Naive thymus-derived CD8-positive, alpha-beta T cell (primary cell): ENCODE results near the gene OPN1MW3. TPM values are rescaled to one million over a fixed set of nuclear protein-coding genes. Genes with fewer than 3 reads are reported as not detected.

Experiments
- ATAC-seq, 2 donors: fragments of 150-1000 bp; cut with Tn5 transposase in 1 of 2; sonication (Bioruptor Pico), chemical (Tn5 transposase) in 1 of 2; 1 replicate in 1 of 2; 2 replicates in 1 of 2; pipeline ENCODE4 v1.10.0; 2021; ENCODE audit warnings: mild to moderate bottlenecking in 2 of 2, moderate library complexity in 2 of 2
- POLR2A ChIA-PET: fragments of 350-600 bp; sonication (Branson Sonifier 250); formaldehyde crosslinking; loops from one replicate; lab custom pipeline; 2021; ENCODE audit warnings: antibody characterized with exemption; lab: Charles Lee
- DNase-seq, 10 donors: peaks; one replicate each; pipeline versions ENCODE4 v3.0.0 to v3.0.0-alpha.2; 2020 to 2022
- H3K27ac Mint-ChIP-seq, 10 donors: one replicate each; pipeline ENCODE4 v1.8.0; 2020 to 2022; ENCODE audit warnings: mild to moderate bottlenecking in 10 of 10, mixed read lengths in 10 of 10, moderate library complexity in 4 of 10, inconsistent platforms in 1 of 10
- H3K27me3 Mint-ChIP-seq, 5 donors: one replicate each; pipeline ENCODE4 v1.8.0; 2021 to 2022; ENCODE audit warnings: mixed read lengths in 5 of 5
- H3K36me3 Mint-ChIP-seq, 3 donors: one replicate each; pipeline ENCODE4 v1.8.0; 2020 to 2022; ENCODE audit warnings: mixed read lengths in 3 of 3, mild to moderate bottlenecking in 2 of 3, inconsistent platforms in 1 of 3
- H3K4me1 Mint-ChIP-seq, 4 donors: one replicate each; pipeline ENCODE4 v1.8.0; 2021 to 2022; ENCODE audit warnings: mixed read lengths in 4 of 4
- H3K4me3 Mint-ChIP-seq, 10 donors: one replicate each; pipeline ENCODE4 v1.8.0; 2020 to 2022; ENCODE audit warnings: mild to moderate bottlenecking in 10 of 10, mixed read lengths in 10 of 10, moderate library complexity in 6 of 10, inconsistent platforms in 1 of 10
- H3K9me3 Mint-ChIP-seq, 9 donors: one replicate each; pipeline ENCODE4 v1.8.0; 2020 to 2022; ENCODE audit warnings: mixed read lengths in 9 of 9, mild to moderate bottlenecking in 3 of 9, inconsistent platforms in 1 of 9, moderate library complexity in 1 of 9
- polyA plus RNA-seq, 3 donors: library from polyadenylated mRNA; unstranded; fragments of 300-500 nt; fragmentation: Illumina TruSeq; gene quantifications; one replicate each; pipeline ENCODE4 v1.2.3, GENCODE V29; 2021
- total RNA-seq, 8 experiments: library from RNA in 2 of 8; stranded (reverse) in 2 of 8; gene quantifications; one replicate each; pipeline ENCODE4 v1.2.3 and lab custom pipeline; 2021 to 2026

Gene OPN1MW3
- total and polyA plus RNA-seq, 5 experiments from 2014 or later, result not detected

GRCh38 chrX:154320406-154320805, 63.0 kb downstream of the OPN1MW3 start:
- ATAC-seq (no peak), DNase-seq (no peak)
- peak overlapping the region in 8 of 10 donors; percentile 10 to 84 (median 48) for H3K27ac Mint-ChIP-seq
- H3K27me3 Mint-ChIP-seq, result no peaks in the 10 kb centered on the region
- H3K4me1 Mint-ChIP-seq, result peaks cover 18 to 37% (median 35%) of the 10 kb centered on the region in 4 donors
- no peaks in the 10 kb centered on the region for H3K9me3 Mint-ChIP-seq
- POLR2A ChIA-PET, result no interaction called here
- peak overlapping the region in 6 of 10 donors; percentile 22 to 82 (median 57) for H3K4me3 Mint-ChIP-seq
- H3K36me3 Mint-ChIP-seq, result no peaks in the 10 kb centered on the region

Other genes with a start within 250 kb of the OPN1MW3 start
- gene IRAK1, start 237.7 kb upstream of the OPN1MW3 start, total RNA-seq, result 10 to 100 TPM; 68.8 to 76.6 TPM
- gene IRAK1, start 237.7 kb upstream of the OPN1MW3 start, polyA plus RNA-seq, result 10 to 100 TPM; 23.9 to 44.7 (median 27.8) TPM
- gene MECP2, start 159.9 kb upstream of the OPN1MW3 start, total RNA-seq, result 10 to 100 TPM; 87.7 to 88.3 TPM
- gene MECP2, start 159.9 kb upstream of the OPN1MW3 start, polyA plus RNA-seq, result 10 to 100 TPM; 12.0 to 22.2 (median 12.2) TPM
- not detected for gene OPN1LW, start 113.3 kb upstream of the OPN1MW3 start, total RNA-seq
- not detected for gene OPN1LW, start 113.3 kb upstream of the OPN1MW3 start, polyA plus RNA-seq
- gene OPN1MW, start 75.0 kb upstream of the OPN1MW3 start, total RNA-seq, result not detected
- not detected for gene OPN1MW, start 75.0 kb upstream of the OPN1MW3 start, polyA plus RNA-seq
- not detected for gene OPN1MW2, start 37.8 kb upstream of the OPN1MW3 start, total RNA-seq
- gene OPN1MW2, start 37.8 kb upstream of the OPN1MW3 start, polyA plus RNA-seq, result not detected
- gene TEX28, start 37.5 kb downstream of the OPN1MW3 start, total RNA-seq, result not detected
- not detected for gene TEX28, start 37.5 kb downstream of the OPN1MW3 start, polyA plus RNA-seq
- 1 to 10 TPM; 1.1 to 2.2 TPM for gene TKTL1, start 38.2 kb downstream of the OPN1MW3 start, total RNA-seq
- gene TKTL1, start 38.2 kb downstream of the OPN1MW3 start, polyA plus RNA-seq, result 10 to 100 TPM; 38.8 to 56.4 (median 39.0) TPM
- 100 to 1,000 TPM; 613 to 633 TPM for gene FLNA, start 117.1 kb downstream of the OPN1MW3 start, total RNA-seq
- 100 to 1,000 TPM; 156 to 341 (median 169) TPM for gene FLNA, start 117.1 kb downstream of the OPN1MW3 start, polyA plus RNA-seq
- 10 to 100 TPM; 90.4 to 95.4 TPM for gene EMD, start 121.7 kb downstream of the OPN1MW3 start, total RNA-seq
- 10 to 100 TPM; 35.5 to 37.1 (median 35.7) TPM for gene EMD, start 121.7 kb downstream of the OPN1MW3 start, polyA plus RNA-seq
- gene RPL10, start 140.8 kb downstream of the OPN1MW3 start, total RNA-seq, result 1,000 to 10,000 TPM; 4,733 to 4,862 TPM
- gene RPL10, start 140.8 kb downstream of the OPN1MW3 start, polyA plus RNA-seq, result 1,000 to 10,000 TPM; 5,585 to 7,081 (median 6,663) TPM
- gene DNASE1L1, start 151.7 kb downstream of the OPN1MW3 start, total RNA-seq, result 10 to 100 TPM; 16.6 to 19.9 TPM
- gene DNASE1L1, start 151.7 kb downstream of the OPN1MW3 start, polyA plus RNA-seq, result 10 to 100 TPM; 12.7 to 15.3 (median 12.8) TPM
- gene TAFAZZIN, start 154.0 kb downstream of the OPN1MW3 start, total RNA-seq, result 100 to 1,000 TPM; 111 to 112 TPM
- 10 to 100 TPM; 29.3 to 39.8 (median 37.8) TPM for gene TAFAZZIN, start 154.0 kb downstream of the OPN1MW3 start, polyA plus RNA-seq
- gene ATP6AP1, start 171.1 kb downstream of the OPN1MW3 start, total RNA-seq, result 10 to 100 TPM; 51.9 to 52.5 TPM
- gene ATP6AP1, start 171.1 kb downstream of the OPN1MW3 start, polyA plus RNA-seq, result 100 to 1,000 TPM in 1 of 3 donors, 10 to 100 TPM in 2; 84.7 to 111 (median 90.2) TPM
- 100 to 1,000 TPM; 169 to 185 TPM for gene GDI1, start 179.6 kb downstream of the OPN1MW3 start, total RNA-seq
- gene GDI1, start 179.6 kb downstream of the OPN1MW3 start, polyA plus RNA-seq, result 10 to 100 TPM; 18.3 to 32.1 (median 21.0) TPM
- 10 to 100 TPM; 49.2 TPM for gene FAM50A, start 186.6 kb downstream of the OPN1MW3 start, total RNA-seq
- 10 to 100 TPM; 25.1 to 45.6 (median 40.4) TPM for gene FAM50A, start 186.6 kb downstream of the OPN1MW3 start, polyA plus RNA-seq
- 10 to 100 TPM; 49.5 to 50.4 TPM for gene PLXNA3, start 200.7 kb downstream of the OPN1MW3 start, total RNA-seq
- under 1 TPM; 0.27 to 0.67 (median 0.36) TPM for gene PLXNA3, start 200.7 kb downstream of the OPN1MW3 start, polyA plus RNA-seq
- gene LAGE3, start 221.7 kb downstream of the OPN1MW3 start, total RNA-seq, result 10 to 100 TPM; 18.6 to 23.3 TPM
- 10 to 100 TPM; 62.6 to 81.8 (median 72.7) TPM for gene LAGE3, start 221.7 kb downstream of the OPN1MW3 start, polyA plus RNA-seq
- gene UBL4A, start 229.0 kb downstream of the OPN1MW3 start, total RNA-seq, result 10 to 100 TPM; 29.0 to 30.9 TPM
- 10 to 100 TPM; 31.1 to 51.7 (median 37.9) TPM for gene UBL4A, start 229.0 kb downstream of the OPN1MW3 start, polyA plus RNA-seq
- 10 to 100 TPM; 18.2 to 20.9 TPM for gene SLC10A3, start 233.0 kb downstream of the OPN1MW3 start, total RNA-seq
- 10 to 100 TPM; 30.5 to 42.3 (median 35.9) TPM for gene SLC10A3, start 233.0 kb downstream of the OPN1MW3 start, polyA plus RNA-seq